Ovary (tissue), 9 donors: ENCODE results near the gene TNFAIP8L1. TPM values are rescaled to one million over a fixed set of nuclear protein-coding genes. Genes with fewer than 3 reads are reported as not detected.

ENCODE experiments used
- DNase-seq, 5 donors: peaks; one replicate each; pipeline ENCODE4 v3.0.0-alpha.2; 2019 to 2020
- H3K27ac ChIP-seq, 2 donors: fragments of 200-600 bp; one replicate each; pipeline versions ENCODE4 v1.5.1 to v1.8.0; 2019 to 2022
- H3K27me3 ChIP-seq: fragments of 200-600 bp; one replicate; pipeline ENCODE4 v1.8.0; 2022
- H3K36me3 ChIP-seq: fragments of 200-600 bp; sonication (generic); one replicate; pipeline ENCODE4 v1.5.1; 2019
- H3K4me1 ChIP-seq: one replicate; pipeline ENCODE4 v1.8.1; 2013; ENCODE audit warnings: mild to moderate bottlenecking, moderate library complexity; ENCODE audit not compliant: insufficient read depth
- H3K4me3 ChIP-seq: fragments of 200-600 bp; sonication (generic); one replicate; pipeline ENCODE4 v1.5.1; 2017
- H3K9me3 ChIP-seq, 2 donors: fragments of 200-600 bp in 1 of 2; sonication (generic) in 1 of 2; one replicate each; pipeline versions ENCODE4 v1.5.1 to v1.8.1; 2013 to 2019; ENCODE audit warnings: mild to moderate bottlenecking in 1 of 2, moderate library complexity in 1 of 2
- CTCF ChIP-seq, 3 donors: fragments of 450-650 bp in 2 of 3; fragments of 200-600 bp in 1 of 3; IDR thresholded peaks; one replicate each; pipeline versions ENCODE4 v1.5.1 to v1.8.0; 2016 to 2022; ENCODE audit warnings: antibody characterized with exemption in 3 of 3, mild to moderate bottlenecking in 1 of 3
- EP300 ChIP-seq: sonication (generic); formaldehyde crosslinking; IDR thresholded peaks from one replicate; pipeline ENCODE4 v1.6.1; 2017; ENCODE audit warnings: antibody characterized with exemption
- POLR2A ChIP-seq: fragments of 450-650 bp; IDR thresholded peaks from one replicate; pipeline ENCODE4 v1.6.1; 2017; ENCODE audit warnings: antibody characterized with exemption, mild to moderate bottlenecking, moderate library complexity
- WGBS, 3 donors: extraction: QIAGEN DNeasy Blood & Tissue Kit in 1 of 3; methylation state at CpG; one replicate each; pipeline versions ENCODE4 v1.1.5 to v1.1.7; 2013 to 2017; 5-methylcytosine and 5-hydroxymethylcytosine counted together
- intact Hi-C, 4 donors: fragments of 100-400 bp; cut with DNase I; formaldehyde crosslinking; loops; one replicate each; pipeline versions ENCODE4 v1.11.0 to v1.15.1; 2022 to 2023
- polyA plus RNA-seq, 2 donors: library from polyadenylated mRNA; stranded (reverse); fragments of 200-250 nt in 1 of 2; fragments of 350-450 nt in 1 of 2; fragmentation: Illumina TruSeq in 1 of 2; extraction: RNeasy Lipid Tissue Mini Kit (QIAGEN cat#74804) in 1 of 2; gene quantifications; one replicate each; pipeline ENCODE4 v1.2.3, GENCODE V29; 2013 to 2014
- total RNA-seq, 7 donors: library from RNA; depleted of rRNA in 2 of 7; stranded (reverse); fragments of >200 nt in 2 of 7; fragmentation: NEBNext Ultra II Directional in 3 of 7; extraction: Animal tissue kit (Norgen Biotek cat#: 25700) in 3 of 7; gene quantifications; one replicate each; pipeline versions ENCODE4 v1.1.0 to v1.2.4, GENCODE V29; 2016 to 2023
- donor health status: DM: no; HTN: no; CAD: no; lungs with moderate emphysema.
- donor health status: DM: no; HTN: no; CAD: no.
- donor health status: Bipolar disorder and iron deficiency.
- donor health status: DM: yes; HTN: yes; CAD: no.
- donor health status: DM: no; HTN: no; CAD: no.
- donor health status: DM: yes; HTN: yes; CAD: no.

TNFAIP8L1 gene
- total and polyA plus RNA-seq, 9 donors: 4.3 to 14.0 (median 8.1) TPM

- Histone ChIP-seq H3K4me3 (no peak overlapping the region), H3K9me3 (no peaks in the 10 kb centered on the region), H3K27me3 (no peaks in the 10 kb centered on the region), H3K4me1 (peaks cover 4% of the 10 kb centered on the region), H3K36me3 (no peaks in the 10 kb centered on the region), H3K27ac (no peak overlapping the region)
- intact Hi-C loops: no loop called here
- TF ChIP-seq POLR2A: no peak
- no peak for TF ChIP-seq EP300
- no peak for TF ChIP-seq CTCF (IDR thresholded peaks at IDR 0.05)
- DNase-seq: no peak
- WGBS, 3 donors: 4 to 8% (median 5%) methylated on average over 21 to 27 of the region's 27 CpGs
These were observed 41.9 kb upstream of the TNFAIP8L1 start for GRCh38 chr19:4597278-4597974.

- no peak for DNase-seq
- no peaks in the 10 kb centered on the region for H3K27me3 ChIP-seq
- H3K27ac ChIP-seq: no peak overlapping the region
- H3K36me3 ChIP-seq: no peaks in the 10 kb centered on the region
- H3K9me3 ChIP-seq: no peaks in the 10 kb centered on the region
- H3K4me3 ChIP-seq: no peak overlapping the region
- 1 to 2% (median 2%) methylated on average over 28 to 31 of the region's 32 CpGs for WGBS, 3 donors
- TF ChIP-seq CTCF (IDR thresholded peaks at IDR 0.05) (no peak), EP300 (no peak), POLR2A (no peak)
- intact Hi-C loops: no loop called here
- peaks cover 4% of the 10 kb centered on the region for H3K4me1 ChIP-seq
These were observed 41.2 kb upstream of the TNFAIP8L1 start for GRCh38 chr19:4597975-4598671.

GRCh38 chr19:4598712-4599111 is 40.6 kb upstream of the TNFAIP8L1 start:
- no peaks in the 10 kb centered on the region for H3K36me3 ChIP-seq
- no peaks in the 10 kb centered on the region for H3K27me3 ChIP-seq
- 4 to 6% (median 5%) methylated on average over 15 to 17 of the region's 17 CpGs for WGBS, 3 donors
- no peak for TF ChIP-seq EP300
- no peak for TF ChIP-seq CTCF (IDR thresholded peaks at IDR 0.05)
- no peak for TF ChIP-seq POLR2A
- H3K9me3 ChIP-seq: no peaks in the 10 kb centered on the region
- DNase-seq: no peak
- peaks cover 4% of the 10 kb centered on the region for H3K4me1 ChIP-seq
- no peak overlapping the region for H3K4me3 ChIP-seq
- no peak overlapping the region for H3K27ac ChIP-seq
- intact Hi-C loops: no loop called here

GRCh38 chr19:4600082-4600481 is 39.2 kb upstream of the TNFAIP8L1 start:
- Histone ChIP-seq H3K36me3 (no peaks in the 10 kb centered on the region), H3K4me3 (no peak overlapping the region), H3K27me3 (no peaks in the 10 kb centered on the region), H3K4me1 (peaks cover 4% of the 10 kb centered on the region), H3K27ac (no peak overlapping the region), H3K9me3 (no peaks in the 10 kb centered on the region)
- intact Hi-C loops: no loop called here
- 79 to 92% (median 83%) methylated on average over 10 of the region's 10 CpGs for WGBS, 3 donors
- DNase-seq: no peak
- TF ChIP-seq CTCF (IDR thresholded peaks at IDR 0.05) (no peak), POLR2A (no peak), EP300 (no peak)
